Mesothelial cell of epicardium (in vitro differentiated cells): ENCODE results near the gene TBCD. TPM values are rescaled to one million over a fixed set of nuclear protein-coding genes. Genes with fewer than 3 reads are reported as not detected.
"Not testable (repeated sequence)": the region's sequence is repeated elsewhere in the genome, so short reads cannot be mapped to it uniquely, and the experiment has no call there.

Experiments used
- DNase-seq, 2 experiments: peaks; one replicate each; pipeline ENCODE4 v3.0.0; 2021; ENCODE audit warnings: low spot score in 2 of 2; ENCODE audit not compliant: unreplicated experiment in 2 of 2
- H3K27ac Mint-ChIP-seq: 2 replicates; pipeline ENCODE4 v1.8.0; 2021; ENCODE audit warnings: mixed read lengths
- H3K27me3 Mint-ChIP-seq: 2 replicates; pipeline ENCODE4 v1.8.0; 2021; ENCODE audit warnings: low read depth, mixed read lengths
- H3K36me3 Mint-ChIP-seq: 2 replicates; pipeline ENCODE4 v1.8.0; 2021; ENCODE audit warnings: mixed read lengths
- H3K4me1 Mint-ChIP-seq: 2 replicates; pipeline ENCODE4 v1.8.0; 2021; ENCODE audit warnings: mixed read lengths
- H3K4me3 Mint-ChIP-seq: 2 replicates; pipeline ENCODE4 v1.8.0; 2021; ENCODE audit warnings: mild to moderate bottlenecking, moderate library complexity, mixed read lengths
- H3K9me3 Mint-ChIP-seq: 2 replicates; pipeline ENCODE4 v1.8.0; 2021; ENCODE audit warnings: mixed read lengths
- total RNA-seq: library from RNA; stranded (reverse); gene quantifications from 3 replicates; pipeline ENCODE4 v1.2.1, GENCODE V29; 2021
- TF ChIP-seq, protein P1 (sequence below): fragments of 200-600 bp; sonication (generic); IDR thresholded peaks from one replicate; pipeline ENCODE4 v1.5.0; 2021; ENCODE audit warnings: antibody characterized with exemption; ENCODE audit not compliant: unreplicated experiment

TBCD gene
- total RNA-seq, 1 donor from 2014 or later = 117 TPM

DNA sequence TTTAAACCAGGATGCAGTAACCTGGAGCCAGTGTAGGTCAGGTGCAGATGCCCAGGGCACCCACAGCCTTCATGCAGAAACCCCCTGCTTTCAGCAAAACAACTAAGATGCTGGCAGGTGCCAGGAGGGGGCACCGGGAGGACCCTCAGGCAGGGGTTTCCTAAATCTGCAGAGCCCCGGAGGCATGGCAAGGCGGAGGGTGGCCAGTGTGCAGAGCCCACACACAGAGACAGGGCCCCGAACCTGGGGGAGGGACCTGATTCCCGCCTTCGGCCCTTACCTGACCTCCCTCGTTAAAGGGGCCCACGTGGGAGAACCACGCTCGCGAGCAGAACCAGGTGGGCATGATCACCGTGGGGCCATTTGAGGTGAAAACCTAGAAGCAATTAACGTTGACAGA is 213.5 kb downstream of the TBCD start:
- no peak overlapping the region for H3K27ac Mint-ChIP-seq
- H3K9me3 Mint-ChIP-seq = no peaks in the 10 kb centered on the region
- peaks cover 6% of the 10 kb centered on the region for H3K36me3 Mint-ChIP-seq
- DNase-seq = no peak
- TF ChIP-seq, protein P1, sequence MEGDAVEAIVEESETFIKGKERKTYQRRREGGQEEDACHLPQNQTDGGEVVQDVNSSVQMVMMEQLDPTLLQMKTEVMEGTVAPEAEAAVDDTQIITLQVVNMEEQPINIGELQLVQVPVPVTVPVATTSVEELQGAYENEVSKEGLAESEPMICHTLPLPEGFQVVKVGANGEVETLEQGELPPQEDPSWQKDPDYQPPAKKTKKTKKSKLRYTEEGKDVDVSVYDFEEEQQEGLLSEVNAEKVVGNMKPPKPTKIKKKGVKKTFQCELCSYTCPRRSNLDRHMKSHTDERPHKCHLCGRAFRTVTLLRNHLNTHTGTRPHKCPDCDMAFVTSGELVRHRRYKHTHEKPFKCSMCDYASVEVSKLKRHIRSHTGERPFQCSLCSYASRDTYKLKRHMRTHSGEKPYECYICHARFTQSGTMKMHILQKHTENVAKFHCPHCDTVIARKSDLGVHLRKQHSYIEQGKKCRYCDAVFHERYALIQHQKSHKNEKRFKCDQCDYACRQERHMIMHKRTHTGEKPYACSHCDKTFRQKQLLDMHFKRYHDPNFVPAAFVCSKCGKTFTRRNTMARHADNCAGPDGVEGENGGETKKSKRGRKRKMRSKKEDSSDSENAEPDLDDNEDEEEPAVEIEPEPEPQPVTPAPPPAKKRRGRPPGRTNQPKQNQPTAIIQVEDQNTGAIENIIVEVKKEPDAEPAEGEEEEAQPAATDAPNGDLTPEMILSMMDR = no peak
- H3K4me3 Mint-ChIP-seq = no peak overlapping the region
- H3K27me3 Mint-ChIP-seq = no peaks in the 10 kb centered on the region
- H3K4me1 Mint-ChIP-seq = peaks cover 7% of the 10 kb centered on the region

DNA sequence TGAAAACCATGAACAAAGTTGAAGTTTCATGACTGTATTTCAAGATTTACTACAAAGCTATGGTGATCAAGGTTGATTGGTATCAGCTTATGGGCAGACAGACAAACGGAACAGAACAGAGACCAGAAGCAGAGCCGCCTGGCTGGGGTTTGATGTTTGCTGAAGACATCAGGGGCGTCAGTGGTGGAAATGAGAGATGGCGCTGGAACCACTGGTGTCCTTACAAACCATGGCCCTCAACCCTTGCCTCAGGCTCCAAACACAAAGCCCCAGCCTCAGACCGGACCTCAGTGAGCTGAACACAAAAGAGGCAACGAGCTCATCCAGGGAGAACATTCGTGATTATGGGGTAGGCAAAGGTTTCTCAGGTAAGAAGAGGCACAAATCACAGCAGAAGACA is 214.6 kb downstream of the TBCD start:
- no peak for DNase-seq
- TF ChIP-seq, protein P1 = no peak
- Mint-ChIP-seq H3K27me3 (no peaks in the 10 kb centered on the region), H3K9me3 (no peaks in the 10 kb centered on the region), H3K4me3 (no peak overlapping the region), H3K36me3 (peaks cover 7% of the 10 kb centered on the region), H3K27ac (no peak overlapping the region), H3K4me1 (peaks cover 7% of the 10 kb centered on the region)

DNA sequence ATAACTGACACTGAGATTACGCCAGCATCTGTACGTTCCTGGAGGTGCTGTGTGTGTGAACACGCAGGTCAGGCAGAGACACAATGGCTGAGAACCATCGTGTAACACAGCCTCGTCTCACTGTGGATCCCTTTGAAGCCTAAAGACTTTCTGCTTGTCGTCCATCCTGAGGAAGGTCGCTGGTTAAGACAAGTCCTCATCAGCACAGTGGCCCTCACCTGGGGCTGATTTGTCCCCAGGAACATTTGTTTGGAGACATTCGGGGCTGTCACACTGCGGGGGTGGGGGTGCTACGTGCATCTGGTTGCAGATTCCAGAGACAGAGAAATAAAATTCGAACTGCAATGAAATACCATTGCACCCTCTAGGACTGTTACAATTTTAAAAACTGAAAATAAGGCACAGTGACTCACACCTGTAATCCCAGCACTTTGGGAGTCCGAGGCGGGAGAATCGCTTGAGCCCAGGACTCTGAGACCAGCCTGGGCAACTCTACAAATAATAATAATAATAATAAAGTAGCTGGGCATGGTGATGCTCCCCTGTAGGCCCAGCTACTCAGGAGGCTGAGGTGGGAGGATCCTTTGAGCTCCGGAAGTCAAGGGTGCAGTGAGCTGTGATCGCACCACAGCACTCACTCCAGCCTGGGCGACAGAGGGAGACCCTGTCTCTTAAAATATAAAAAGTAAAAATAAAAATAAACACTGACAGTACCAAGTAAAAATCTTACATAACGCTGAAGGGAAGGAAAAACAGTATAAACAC is 215.6 kb downstream of the TBCD start:
- peaks cover 7% of the 10 kb centered on the region for H3K36me3 Mint-ChIP-seq
- peaks cover 7% of the 10 kb centered on the region for H3K4me1 Mint-ChIP-seq
- no peak overlapping the region for H3K4me3 Mint-ChIP-seq
- TF ChIP-seq, protein P1 = no peak
- no peak for DNase-seq
- H3K27me3 Mint-ChIP-seq = no peaks in the 10 kb centered on the region
- H3K9me3 Mint-ChIP-seq = no peaks in the 10 kb centered on the region
- no peak overlapping the region for H3K27ac Mint-ChIP-seq

DNA sequence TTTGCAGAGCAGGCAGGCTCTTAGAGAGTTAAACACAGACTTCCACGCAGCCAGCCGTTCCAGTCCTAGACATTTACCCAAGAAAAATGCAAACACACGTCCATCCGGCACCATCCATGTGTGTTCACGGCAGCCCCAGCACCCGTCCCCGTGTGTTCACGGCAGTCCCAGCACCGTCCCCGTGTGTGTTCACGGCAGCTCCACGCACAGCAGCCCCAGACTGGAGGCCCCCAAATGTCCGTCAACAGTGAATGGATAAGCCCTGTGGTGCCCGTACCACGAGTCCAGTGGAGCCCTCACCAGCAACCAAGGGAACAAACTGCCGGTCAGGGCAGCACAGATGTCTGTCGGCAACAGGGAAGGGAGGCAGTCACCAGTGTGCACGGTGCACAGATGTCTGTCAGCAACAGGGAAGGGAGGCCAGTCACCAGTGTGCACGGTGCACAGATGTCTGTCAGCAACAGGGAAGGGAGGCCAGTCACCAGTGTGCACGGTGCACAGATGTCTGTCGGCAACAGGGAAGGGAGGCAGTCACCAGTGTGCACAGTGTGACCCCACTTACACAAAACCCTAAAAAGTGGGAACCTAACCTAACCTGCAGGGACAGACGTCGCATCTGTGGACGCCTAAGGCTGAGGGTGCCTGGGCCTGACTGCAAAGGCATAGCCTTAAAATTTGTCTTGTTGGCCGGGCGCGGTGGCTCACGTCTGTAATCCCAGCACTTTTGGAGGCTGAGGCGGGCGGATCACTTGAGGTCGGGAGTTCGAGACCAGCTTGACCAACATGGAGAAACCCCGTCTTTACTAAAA is 216.4 kb downstream of the TBCD start:
- not testable (repeated sequence) for H3K4me3 Mint-ChIP-seq, H3K4me1 Mint-ChIP-seq, H3K27me3 Mint-ChIP-seq, H3K36me3 Mint-ChIP-seq, H3K27ac Mint-ChIP-seq, H3K9me3 Mint-ChIP-seq, DNase-seq

DNA sequence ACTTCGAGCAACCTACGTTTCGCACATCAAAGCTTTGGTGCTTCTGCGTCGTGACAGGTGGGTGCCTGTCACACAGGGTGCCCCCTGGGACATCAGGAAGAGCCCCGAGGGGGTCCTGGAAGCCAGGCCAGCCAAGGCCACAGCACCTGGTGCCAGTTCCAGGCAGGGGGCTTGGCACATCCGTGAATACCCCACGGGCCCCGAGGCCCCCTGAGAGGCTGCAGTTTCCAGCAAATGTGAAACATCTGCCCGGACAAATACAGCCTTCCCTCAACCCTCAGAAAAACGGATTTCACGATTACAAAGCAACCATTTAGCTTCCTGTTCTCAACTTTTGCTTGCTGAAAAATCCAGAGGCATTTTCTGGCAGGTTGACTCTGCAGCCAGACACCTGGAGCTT is 218.2 kb downstream of the TBCD start:
- Mint-ChIP-seq H3K4me3 (no peak overlapping the region), H3K4me1 (no peaks in the 10 kb centered on the region), H3K27me3 (no peaks in the 10 kb centered on the region), H3K36me3 (peaks cover 7% of the 10 kb centered on the region), H3K9me3 (no peaks in the 10 kb centered on the region), H3K27ac (no peak overlapping the region)
- no peak for DNase-seq
- TF ChIP-seq, protein P1 = no peak
